ENCODE measurements around the gene CARD16.

Gene CARD16

DNA sequence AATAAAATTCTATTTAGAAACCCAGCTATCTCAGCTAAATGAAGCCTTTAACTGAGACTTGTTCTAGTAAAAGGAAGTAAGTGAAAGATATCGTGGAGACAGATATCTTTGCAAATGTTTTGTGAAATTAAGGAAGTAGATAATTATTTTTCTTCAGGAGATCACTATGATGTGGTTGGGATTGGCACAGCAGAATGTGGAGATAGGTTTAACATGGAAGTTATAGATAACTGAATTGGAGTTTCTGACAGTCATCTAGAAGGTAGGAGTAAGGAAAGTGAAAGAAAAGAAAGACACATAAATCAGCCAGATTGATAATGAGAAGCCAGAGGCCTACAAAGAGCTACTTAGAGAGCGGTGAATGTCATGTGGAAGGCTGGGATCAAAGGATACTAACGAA lies 17.5 kb downstream of the CARD16 start:
- no peak for DNase-seq (ENCODE audit: extremely low spot score)
- ChIA-PET CTCF (no interaction called here), POLR2A (no interaction called here)
- TF ChIP-seq NFRKB (IDR thresholded peaks at IDR 0.05) (no peak), CTBP1 (IDR thresholded peaks at IDR 0.05; ENCODE audit: borderline replicate concordance) (no peak), L3MBTL2 (conservative IDR thresholded peaks at IDR 0.05) (no peak), ARNT (IDR thresholded peaks at IDR 0.05) (no peak), SUZ12 (IDR thresholded peaks at IDR 0.05) (no peak), HDGF (IDR thresholded peaks at IDR 0.05; ENCODE audit: borderline replicate concordance) (no peak), FOXA1 (IDR thresholded peaks at IDR 0.05) (no peak), FOXK2 (IDR thresholded peaks at IDR 0.05) (no peak), ELF4 (IDR thresholded peaks at IDR 0.05) (no peak), FOXM1 (IDR thresholded peaks at IDR 0.05; ENCODE audit: borderline replicate concordance) (no peak), LEF1 (IDR thresholded peaks at IDR 0.05; ENCODE audit: borderline replicate concordance) (no peak), BHLHE40 (IDR thresholded peaks at IDR 0.05; ENCODE audit: borderline replicate concordance) (no peak), TARDBP (IDR thresholded peaks at IDR 0.05) (no peak), SP1 (IDR thresholded peaks at IDR 0.05) (no peak), ZNF384 (IDR thresholded peaks at IDR 0.05) (no peak)
- TF ChIP-seq, protein P1, sequence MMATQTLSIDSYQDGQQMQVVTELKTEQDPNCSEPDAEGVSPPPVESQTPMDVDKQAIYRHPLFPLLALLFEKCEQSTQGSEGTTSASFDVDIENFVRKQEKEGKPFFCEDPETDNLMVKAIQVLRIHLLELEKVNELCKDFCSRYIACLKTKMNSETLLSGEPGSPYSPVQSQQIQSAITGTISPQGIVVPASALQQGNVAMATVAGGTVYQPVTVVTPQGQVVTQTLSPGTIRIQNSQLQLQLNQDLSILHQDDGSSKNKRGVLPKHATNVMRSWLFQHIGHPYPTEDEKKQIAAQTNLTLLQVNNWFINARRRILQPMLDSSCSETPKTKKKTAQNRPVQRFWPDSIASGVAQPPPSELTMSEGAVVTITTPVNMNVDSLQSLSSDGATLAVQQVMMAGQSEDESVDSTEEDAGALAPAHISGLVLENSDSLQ (IDR thresholded peaks at IDR 0.05), result no peak

DNA sequence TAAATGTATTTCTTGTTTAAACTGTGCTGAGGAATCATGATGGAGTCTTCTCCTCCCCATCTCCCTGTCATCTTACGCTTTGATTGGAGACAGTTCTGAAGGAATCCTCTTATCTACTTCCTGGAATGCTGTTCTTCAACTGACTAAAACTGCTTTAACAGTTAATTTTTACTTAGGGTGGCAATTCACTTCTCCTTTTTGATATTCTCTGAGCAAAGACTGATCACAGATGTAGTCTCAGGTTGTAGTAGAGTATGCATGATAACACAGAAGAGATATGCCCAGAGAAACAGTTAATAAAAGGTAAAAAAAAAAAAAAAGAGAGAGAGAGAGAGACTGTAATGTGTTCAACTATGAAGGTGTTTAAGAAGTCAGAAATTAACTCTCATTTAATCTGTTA lies 20.7 kb downstream of the CARD16 start:
- TF ChIP-seq ARNT (IDR thresholded peaks at IDR 0.05), result no peak
- no peak for TF ChIP-seq SP1 (IDR thresholded peaks at IDR 0.05)
- TF ChIP-seq CTBP1 (IDR thresholded peaks at IDR 0.05; ENCODE audit: borderline replicate concordance), result no peak
- TF ChIP-seq LEF1 (IDR thresholded peaks at IDR 0.05; ENCODE audit: borderline replicate concordance), result no peak
- TF ChIP-seq ZNF384 (IDR thresholded peaks at IDR 0.05), result no peak
- no peak for TF ChIP-seq NFRKB (IDR thresholded peaks at IDR 0.05)
- no peak for TF ChIP-seq FOXK2 (IDR thresholded peaks at IDR 0.05)
- TF ChIP-seq BHLHE40 (IDR thresholded peaks at IDR 0.05; ENCODE audit: borderline replicate concordance), result no peak
- TF ChIP-seq ELF4 (IDR thresholded peaks at IDR 0.05), result no peak
- TF ChIP-seq, protein P1 (IDR thresholded peaks at IDR 0.05), result no peak
- no peak for TF ChIP-seq SUZ12 (IDR thresholded peaks at IDR 0.05)
- no peak for TF ChIP-seq TARDBP (IDR thresholded peaks at IDR 0.05)
- TF ChIP-seq L3MBTL2 (conservative IDR thresholded peaks at IDR 0.05), result no peak
- no peak for TF ChIP-seq FOXA1 (IDR thresholded peaks at IDR 0.05)
- DNase-seq (ENCODE audit: extremely low spot score), result no peak
- CTCF ChIA-PET, result no interaction called here
- POLR2A ChIA-PET, result no interaction called here

- no peak for DNase-seq (ENCODE audit: extremely low spot score)
- POLR2A ChIA-PET, result no interaction called here
- CTCF ChIA-PET, result interaction anchor here (0.6 kb wide), 1 partner anchor 14 kb away, joined by 6 read pairs; no protein-coding TSS in a partner anchor
Observed at GRCh38 chr11:105023003-105023402, 22.1 kb downstream of the CARD16 start, which contains the start of gene CASP5. Gene CASP5, minus strand, starts transcription at chr11:105023168. Its CDS starts 32 bp downstream, at chr11:105023136.

GRCh38 chr11:105022527-105022926 lies 22.6 kb downstream of the CARD16 start:
- POLR2A ChIA-PET, result no interaction called here
- DNase-seq (ENCODE audit: extremely low spot score), result no peak
- CTCF ChIA-PET, result interaction anchor here (0.6 kb wide), 1 partner anchor 14 kb away, joined by 6 read pairs; no protein-coding TSS in a partner anchor
- TF ChIP-seq LEF1 (IDR thresholded peaks at IDR 0.05; ENCODE audit: borderline replicate concordance) (no peak), ELF4 (IDR thresholded peaks at IDR 0.05) (no peak), ZNF384 (IDR thresholded peaks at IDR 0.05) (no peak), FOXK2 (IDR thresholded peaks at IDR 0.05) (no peak), ARNT (IDR thresholded peaks at IDR 0.05) (no peak)
- TF ChIP-seq, protein P1 (IDR thresholded peaks at IDR 0.05), result no peak

More at GRCh38 chr11:105023003-105023402, 22.1 kb downstream of the CARD16 start, which contains the start of gene CASP5:
- TF ChIP-seq ARNT (IDR thresholded peaks at IDR 0.05) (no peak), NFRKB (IDR thresholded peaks at IDR 0.05) (no peak), CTBP1 (IDR thresholded peaks at IDR 0.05; ENCODE audit: borderline replicate concordance) (no peak), FOXA1 (IDR thresholded peaks at IDR 0.05) (no peak), L3MBTL2 (conservative IDR thresholded peaks at IDR 0.05) (no peak), ZNF384 (IDR thresholded peaks at IDR 0.05) (no peak), HDGF (IDR thresholded peaks at IDR 0.05; ENCODE audit: borderline replicate concordance) (no peak), SUZ12 (IDR thresholded peaks at IDR 0.05) (no peak), BHLHE40 (IDR thresholded peaks at IDR 0.05; ENCODE audit: borderline replicate concordance) (no peak), LEF1 (IDR thresholded peaks at IDR 0.05; ENCODE audit: borderline replicate concordance) (no peak), FOXM1 (IDR thresholded peaks at IDR 0.05; ENCODE audit: borderline replicate concordance) (no peak), TARDBP (IDR thresholded peaks at IDR 0.05) (no peak), SP1 (IDR thresholded peaks at IDR 0.05) (no peak), ELF4 (IDR thresholded peaks at IDR 0.05) (no peak), FOXK2 (IDR thresholded peaks at IDR 0.05) (no peak)
- TF ChIP-seq, protein P1 (IDR thresholded peaks at IDR 0.05), result no peak

GRCh38 chr11:105007463-105007862 lies 37.7 kb downstream of the CARD16 start:
- no peak for DNase-seq (ENCODE audit: extremely low spot score)
- POLR2A ChIA-PET, result no interaction called here
- CTCF ChIA-PET, result no interaction called here
- TF ChIP-seq L3MBTL2 (conservative IDR thresholded peaks at IDR 0.05), result no peak
- TF ChIP-seq NFRKB (IDR thresholded peaks at IDR 0.05), result no peak
- TF ChIP-seq SP1 (IDR thresholded peaks at IDR 0.05), result no peak
- no peak for TF ChIP-seq ARNT (IDR thresholded peaks at IDR 0.05)
- no peak for TF ChIP-seq BHLHE40 (IDR thresholded peaks at IDR 0.05; ENCODE audit: borderline replicate concordance)
- no peak for TF ChIP-seq SUZ12 (IDR thresholded peaks at IDR 0.05)
- no peak for TF ChIP-seq FOXA1 (IDR thresholded peaks at IDR 0.05)
- TF ChIP-seq TARDBP (IDR thresholded peaks at IDR 0.05), result no peak
- TF ChIP-seq HDGF (IDR thresholded peaks at IDR 0.05; ENCODE audit: borderline replicate concordance), result no peak
- TF ChIP-seq LEF1 (IDR thresholded peaks at IDR 0.05; ENCODE audit: borderline replicate concordance), result no peak
- no peak for TF ChIP-seq ELF4 (IDR thresholded peaks at IDR 0.05)
- no peak for TF ChIP-seq ZNF384 (IDR thresholded peaks at IDR 0.05)
- no peak for TF ChIP-seq FOXM1 (IDR thresholded peaks at IDR 0.05; ENCODE audit: borderline replicate concordance)
- TF ChIP-seq CTBP1 (IDR thresholded peaks at IDR 0.05; ENCODE audit: borderline replicate concordance), result no peak
- no peak for TF ChIP-seq FOXK2 (IDR thresholded peaks at IDR 0.05)
- TF ChIP-seq, protein P1 (IDR thresholded peaks at IDR 0.05), result no peak

All from HEK293T (cell line).